Ramos (cell line): ENCODE data around the gene PDE4B.
"Not testable (repeated sequence)": the region's sequence is repeated elsewhere in the genome, so short reads cannot be mapped to it uniquely, and the experiment has no call there.

Experiments used
- in situ Hi-C: fragments of 300-500 bp; cut with MboI; formaldehyde crosslinking; loops from one replicate; pipeline ENCODE4 v1.14.3; 2022; ENCODE audit warnings: low sequenced_read_pairs; ENCODE audit not compliant: unreplicated experiment

The PDE4B gene

DNA sequence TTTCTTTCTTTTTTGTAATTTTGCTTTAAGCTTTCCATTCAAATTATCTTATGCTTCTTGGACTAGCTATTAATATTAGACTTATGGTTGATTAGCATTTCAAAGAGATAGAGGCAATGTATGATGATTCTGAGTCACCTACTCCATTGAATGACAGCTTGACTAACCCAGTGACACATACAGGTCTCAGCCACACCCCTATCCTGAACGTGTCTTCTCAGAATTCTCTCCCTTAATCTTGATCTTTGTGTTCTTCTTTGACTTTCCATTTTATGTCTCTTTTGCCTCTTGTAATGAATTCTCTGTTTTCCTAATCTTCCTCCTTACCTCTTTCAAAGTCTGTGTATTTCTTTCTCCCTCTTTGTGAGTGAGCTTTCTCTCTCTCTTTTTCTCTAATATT, 241.1 kb downstream of the PDE4B start:
- in situ Hi-C loops, result no loop called here

DNA sequence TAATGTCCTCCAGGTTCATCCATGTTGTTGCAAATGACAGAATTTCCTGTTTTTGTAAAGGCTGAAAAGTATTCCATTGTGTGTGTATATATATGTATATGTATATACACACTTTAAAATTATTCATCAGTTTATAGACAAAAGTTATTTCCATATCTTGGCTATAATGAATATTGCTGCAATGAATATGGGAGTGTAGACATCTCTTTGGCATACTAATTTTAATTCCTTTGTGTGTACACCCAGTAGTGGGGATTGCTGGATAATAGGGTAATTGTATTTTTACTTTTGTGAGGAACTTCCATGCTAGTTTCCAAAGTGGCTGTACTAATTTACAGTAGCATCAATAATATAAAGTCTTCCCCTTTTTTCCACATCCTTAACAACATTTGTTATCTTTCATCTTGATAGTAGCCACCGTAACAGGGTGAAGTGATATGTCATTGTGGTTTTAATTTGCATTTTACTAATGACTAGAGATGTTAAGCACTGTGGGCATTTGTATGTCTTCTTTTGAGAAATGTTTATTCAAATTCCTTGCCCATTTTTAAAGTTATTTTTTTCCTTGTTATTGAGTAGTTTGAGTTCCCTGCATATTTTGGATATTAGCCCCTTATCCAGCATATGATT, 243.0 kb downstream of the PDE4B start:
- in situ Hi-C loops, result no loop called here

DNA sequence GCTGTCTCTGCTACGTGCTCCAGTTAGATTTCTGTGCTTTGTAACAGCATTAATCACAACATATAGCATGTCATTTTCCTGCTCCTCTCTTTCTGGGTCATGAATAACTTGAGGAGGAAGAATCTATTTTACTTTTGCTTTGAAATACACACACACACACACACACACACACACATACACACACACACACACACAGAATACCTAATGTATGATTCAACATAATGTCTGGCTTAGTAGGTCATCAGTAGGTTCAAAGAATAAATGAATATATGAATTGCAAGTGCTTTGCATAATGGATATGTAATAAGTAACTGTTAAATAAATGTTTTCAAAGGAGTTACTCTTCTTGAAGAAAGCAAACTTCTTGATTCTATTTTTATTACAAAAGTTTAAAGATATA, 249.0 kb downstream of the PDE4B start:
- in situ Hi-C loops, result no loop called here

DNA sequence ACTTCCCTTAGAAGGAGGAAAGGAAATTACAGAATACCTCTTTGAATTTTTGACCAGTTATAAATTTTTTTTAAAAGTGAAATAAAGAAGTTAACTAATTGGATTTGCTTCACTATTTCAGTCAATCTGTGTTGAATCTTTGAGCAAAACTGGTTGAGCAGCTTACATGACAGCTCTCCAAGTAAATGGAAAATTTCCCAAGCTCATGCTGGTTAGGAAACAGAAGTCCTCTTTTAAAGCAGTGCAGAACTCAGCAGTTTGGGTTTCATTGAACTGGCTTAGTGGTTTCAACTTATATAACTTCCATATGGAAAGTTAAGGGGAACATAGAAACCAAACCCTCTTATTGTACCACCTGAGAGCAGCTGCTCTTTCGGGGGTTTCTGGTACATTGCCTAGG, 250.5 kb downstream of the PDE4B start:
- in situ Hi-C loops, result no loop called here

DNA sequence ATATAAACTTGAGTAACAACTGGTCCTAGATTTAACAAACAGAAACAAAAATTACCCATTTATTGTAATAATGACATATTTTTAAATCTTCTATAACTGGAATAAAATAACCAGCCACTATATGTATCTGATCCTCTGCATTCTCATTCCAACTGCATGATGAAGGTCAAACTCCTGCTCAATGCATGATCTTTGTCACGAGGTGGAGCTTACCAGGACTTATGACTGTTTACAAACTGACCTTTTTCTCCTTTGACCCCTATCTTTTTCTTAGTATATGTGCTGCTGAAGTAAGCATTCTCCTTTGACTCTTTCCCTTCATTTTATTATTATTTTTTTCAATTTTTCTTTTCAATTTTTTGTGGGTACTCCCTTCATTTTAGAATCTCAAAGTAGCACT, 252.2 kb downstream of the PDE4B start:
- in situ Hi-C loops, result no loop called here

DNA sequence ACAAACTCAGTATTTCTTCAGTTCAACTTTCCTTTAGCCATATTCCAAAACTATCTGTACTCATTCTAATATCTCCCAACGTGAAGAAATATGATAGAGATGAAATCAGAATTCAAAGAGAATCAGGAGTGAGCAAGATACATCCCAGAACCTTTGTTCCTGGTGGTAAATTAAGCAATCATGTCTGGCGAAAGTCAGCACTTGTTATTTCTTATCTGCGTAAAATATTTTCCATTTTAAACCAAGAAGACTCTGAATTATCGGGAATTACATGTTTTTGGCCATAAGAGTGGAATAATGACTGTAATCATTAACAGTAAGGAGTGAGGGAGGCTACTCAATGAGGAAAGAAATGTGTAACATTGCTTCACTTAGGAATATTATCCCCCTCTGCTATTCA, 253.7 kb downstream of the PDE4B start:
- in situ Hi-C loops, result no loop called here

DNA sequence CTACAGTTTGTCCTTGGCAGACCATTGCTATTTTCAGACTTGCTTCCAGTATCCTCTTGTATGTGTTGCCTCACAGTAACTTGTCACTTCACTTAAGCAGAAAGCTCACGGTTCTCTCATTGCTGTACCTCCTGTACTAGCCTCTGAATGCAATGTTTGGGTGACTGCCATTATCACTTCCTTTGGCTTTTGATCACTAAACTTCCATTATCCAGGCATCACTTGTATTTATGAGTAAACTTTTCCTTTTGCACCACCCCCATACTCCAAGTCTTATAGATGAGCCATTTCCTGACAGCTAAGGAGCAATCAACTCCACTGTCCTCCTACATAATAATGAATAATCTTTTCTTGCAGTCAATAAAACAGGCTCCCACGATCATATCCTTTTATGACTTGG, 255.3 kb downstream of the PDE4B start:
- in situ Hi-C loops, result no loop called here

DNA sequence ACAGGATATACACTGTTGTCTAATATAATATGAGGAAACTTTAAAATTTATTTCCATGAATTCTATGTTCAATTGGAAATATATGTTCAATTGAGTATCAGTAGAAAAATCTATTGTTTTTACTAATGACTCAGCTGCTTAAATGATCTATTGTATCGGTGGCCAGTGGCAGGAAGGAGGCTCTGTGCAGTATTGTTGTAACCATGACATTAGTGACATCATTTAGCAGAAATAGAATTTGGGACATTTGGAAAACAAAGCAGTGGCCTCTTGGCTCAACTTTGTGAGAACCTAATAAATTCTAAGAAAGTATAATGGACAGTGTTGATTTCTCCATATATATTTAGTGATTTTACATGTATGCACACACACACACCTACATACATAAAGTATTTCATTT, 257.4 kb downstream of the PDE4B start:
- in situ Hi-C loops, result no loop called here

DNA sequence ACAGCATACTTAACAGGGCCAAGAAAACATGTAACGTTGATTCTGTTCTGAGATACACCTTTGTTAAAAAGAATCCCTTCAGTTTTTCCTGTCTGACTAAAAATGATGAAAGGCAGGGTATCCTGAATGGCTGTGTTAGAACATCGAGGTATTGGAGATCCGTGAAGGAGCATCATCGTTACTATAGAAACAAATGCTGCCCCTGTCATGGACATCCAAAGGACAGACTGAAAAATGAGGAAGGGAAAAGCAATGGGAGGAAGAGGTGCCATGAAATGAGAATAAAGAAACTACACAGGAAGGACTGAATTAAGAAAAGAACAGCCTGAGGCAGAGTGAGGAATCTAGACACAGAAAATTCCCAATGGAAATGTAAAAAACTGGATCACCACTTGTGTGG, 257.9 kb downstream of the PDE4B start:
- in situ Hi-C loops, result no loop called here

DNA sequence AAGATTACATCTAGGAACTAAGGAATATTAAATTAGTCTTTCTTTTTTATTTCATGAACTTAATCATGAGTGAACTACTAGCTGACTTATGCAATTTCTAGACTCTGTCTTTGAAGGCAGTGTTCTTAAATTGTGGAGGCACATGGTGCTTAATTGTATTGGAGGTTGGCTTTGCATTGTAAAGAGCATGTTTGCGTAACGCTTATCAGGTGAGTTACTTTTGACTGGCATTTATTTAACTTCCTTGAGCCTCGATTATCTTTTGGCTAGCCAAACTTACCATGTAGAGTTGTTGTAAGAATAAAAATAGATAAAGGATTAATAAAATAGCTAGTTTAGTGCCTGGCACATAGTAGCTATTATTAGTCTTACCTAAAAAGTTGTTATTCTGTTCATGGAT, 262.4 kb downstream of the PDE4B start:
- in situ Hi-C loops, result no loop called here

DNA sequence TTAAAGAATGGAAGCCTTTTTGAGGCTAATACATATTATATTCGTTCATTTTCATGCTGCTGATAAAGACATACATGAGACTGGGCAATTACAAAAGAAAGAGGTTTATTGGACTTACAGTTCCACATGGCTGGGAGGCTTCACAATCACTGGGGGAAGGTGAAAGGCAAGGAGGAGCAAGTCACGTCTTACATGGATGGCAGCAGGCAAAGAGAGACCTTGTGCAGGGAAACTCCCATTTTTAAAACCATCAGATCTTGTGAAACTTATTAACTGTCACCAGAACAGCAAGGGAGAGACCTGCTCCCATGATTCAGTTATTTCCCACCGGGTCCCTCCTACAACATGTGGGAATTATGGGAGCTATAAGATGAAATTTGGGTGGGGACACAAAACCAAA, 264.8 kb downstream of the PDE4B start:
- in situ Hi-C loops, result not testable (repeated sequence)

DNA sequence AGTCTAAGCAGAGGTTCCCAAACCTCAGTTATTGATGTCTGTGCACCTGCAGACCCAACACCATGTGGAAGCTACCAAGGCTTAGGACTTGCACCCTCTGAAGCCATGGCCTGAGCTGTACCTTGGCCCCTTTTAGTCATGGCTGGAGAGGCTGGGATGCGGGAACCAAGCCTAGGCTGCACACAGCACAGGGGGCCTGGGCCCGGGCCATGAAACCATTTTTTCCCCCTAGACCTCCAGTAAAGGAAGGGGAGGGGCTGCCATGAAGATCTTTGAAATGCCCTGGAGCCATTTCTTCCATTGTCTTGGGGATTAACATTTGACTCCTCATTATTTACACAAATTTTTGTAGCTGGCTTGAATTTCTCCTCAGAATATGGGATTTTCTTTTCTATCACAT, 265.9 kb downstream of the PDE4B start:
- in situ Hi-C loops, result no loop called here

DNA sequence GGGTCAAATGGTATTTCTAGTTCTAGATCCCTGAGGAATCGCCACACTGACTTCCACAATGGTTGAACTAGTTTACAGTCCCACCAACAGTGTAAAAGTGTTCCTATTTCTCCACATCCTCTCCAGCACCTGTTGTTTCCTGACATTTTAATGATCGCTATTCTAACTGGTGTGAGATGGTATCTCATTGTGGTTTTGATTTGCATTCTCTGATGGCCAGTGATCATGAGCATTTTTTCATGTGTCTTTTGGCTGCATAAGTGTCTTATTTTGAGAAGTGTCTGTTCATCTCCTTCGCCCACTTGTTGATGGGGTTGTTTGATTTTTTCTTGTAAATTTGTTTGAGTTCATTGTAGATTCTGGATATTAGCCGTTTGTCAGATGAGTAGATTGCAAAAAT, 274.5 kb downstream of the PDE4B start:
- in situ Hi-C loops, result not testable (repeated sequence)

DNA sequence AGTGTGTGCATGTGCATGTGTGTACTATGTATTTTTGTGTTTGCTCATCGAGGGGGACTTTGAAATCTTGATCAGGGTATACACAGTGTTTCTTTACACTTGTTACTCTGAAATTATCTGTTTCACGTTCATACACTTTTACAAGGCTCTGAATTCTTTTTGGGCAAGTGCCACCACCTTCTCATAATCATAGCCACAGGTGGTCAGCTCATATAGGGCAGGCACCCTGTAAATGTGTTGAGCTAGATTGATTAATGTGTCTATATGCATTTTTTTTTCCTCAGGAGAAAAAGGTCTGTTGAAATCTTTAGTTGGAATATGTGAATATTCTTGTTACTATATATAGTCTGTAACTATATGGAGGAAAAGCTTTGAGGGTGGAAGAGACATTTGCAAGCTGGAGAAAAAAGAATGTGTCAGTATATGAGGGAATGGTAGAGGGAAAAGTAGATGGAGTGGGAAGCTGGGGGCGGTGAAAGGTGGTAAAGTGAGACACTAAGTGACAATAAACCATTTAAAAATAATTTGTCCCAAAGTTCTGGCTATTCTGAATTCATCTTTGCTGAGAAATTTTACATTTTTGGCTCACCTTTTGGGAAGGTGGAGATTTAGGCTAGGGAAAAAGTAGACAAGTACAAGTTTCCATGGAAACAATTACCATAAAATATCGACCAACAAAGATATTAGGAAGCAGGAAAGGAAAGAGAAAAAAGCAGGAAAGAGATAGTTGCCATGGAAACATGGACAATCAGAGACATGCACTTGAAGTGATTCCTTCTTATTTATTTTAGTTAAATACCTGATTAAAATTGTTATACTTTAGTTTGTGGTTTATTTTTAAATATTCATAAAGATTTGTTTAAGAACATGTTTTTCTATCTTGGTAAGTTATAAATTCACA, 277.5 kb downstream of the PDE4B start:
- in situ Hi-C loops, result no loop called here

DNA sequence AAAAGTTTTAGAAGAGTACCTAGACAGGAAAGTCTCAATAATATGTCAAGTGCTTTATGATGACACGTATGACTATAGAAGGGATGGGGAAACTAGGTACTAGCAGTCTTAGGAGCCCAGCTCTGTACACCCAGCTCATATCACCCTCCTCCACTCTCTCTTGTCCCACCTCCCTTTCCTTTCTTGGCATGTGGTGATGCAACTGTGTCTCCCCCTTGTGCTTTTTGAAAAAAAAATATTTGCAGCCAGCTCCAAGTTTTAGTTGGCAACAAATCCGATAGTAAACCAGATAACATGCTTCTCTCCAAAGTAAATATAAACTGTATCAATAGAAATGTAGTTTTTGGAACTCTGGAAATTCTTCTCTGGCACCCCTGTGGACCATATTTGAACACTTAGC, 280.7 kb downstream of the PDE4B start:
- in situ Hi-C loops, result no loop called here

DNA sequence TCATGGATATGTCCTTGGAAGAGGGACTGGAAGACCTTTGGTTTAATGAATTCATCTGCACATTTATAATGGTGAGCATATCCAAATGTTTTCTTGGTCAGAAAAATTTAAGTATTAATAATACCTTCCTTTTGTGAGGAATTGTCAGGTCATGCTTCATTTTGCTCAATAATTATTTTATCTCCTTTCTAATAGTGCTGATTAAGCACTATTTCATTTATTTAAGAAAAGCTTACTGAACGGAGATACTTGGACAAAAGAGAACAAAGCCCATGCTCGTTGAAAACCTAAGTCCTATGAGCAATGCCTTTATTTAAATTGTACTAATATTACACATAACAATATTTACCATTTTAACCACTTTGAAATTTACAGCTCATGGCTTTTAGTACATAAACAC, 281.5 kb downstream of the PDE4B start:
- in situ Hi-C loops, result no loop called here

DNA sequence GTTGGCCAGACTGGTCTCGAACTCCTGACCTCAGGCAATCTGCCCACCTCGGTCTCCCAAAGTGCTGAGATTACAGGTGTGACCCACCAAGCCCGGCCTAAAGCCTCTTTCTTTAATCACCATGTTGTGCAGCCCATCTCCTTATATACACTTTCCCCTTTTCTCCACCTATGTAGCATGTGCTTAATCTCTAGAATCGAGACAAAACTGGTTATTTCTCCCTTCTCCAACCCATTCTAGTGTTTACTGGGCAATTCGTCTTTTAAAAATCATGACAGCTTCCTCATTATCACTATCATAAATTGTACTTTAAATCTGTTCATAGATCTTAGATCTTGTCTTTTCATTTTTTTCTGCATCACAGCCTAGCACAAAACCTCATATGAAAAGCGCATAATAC, 285.7 kb downstream of the PDE4B start:
- in situ Hi-C loops, result no loop called here

DNA sequence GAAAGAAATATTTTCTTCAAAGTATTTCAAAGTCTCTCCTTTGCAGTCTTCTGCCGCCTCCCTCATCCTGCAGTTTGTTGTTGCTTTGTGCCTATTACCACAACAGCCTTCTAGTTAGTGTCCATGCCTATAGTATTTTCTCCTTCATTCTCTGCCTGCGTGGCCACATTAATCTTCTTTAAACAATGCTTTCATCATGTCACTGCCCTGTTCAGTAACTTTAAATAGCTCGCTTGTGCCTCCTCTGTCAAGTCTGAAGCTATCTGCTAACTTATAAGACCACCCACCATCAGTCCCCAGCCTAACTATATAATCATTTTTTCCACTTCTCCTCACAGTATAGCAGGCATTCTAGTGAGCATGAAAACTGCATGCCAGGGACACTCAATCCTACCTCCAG, 290.3 kb downstream of the PDE4B start:
- in situ Hi-C loops, result no loop called here

DNA sequence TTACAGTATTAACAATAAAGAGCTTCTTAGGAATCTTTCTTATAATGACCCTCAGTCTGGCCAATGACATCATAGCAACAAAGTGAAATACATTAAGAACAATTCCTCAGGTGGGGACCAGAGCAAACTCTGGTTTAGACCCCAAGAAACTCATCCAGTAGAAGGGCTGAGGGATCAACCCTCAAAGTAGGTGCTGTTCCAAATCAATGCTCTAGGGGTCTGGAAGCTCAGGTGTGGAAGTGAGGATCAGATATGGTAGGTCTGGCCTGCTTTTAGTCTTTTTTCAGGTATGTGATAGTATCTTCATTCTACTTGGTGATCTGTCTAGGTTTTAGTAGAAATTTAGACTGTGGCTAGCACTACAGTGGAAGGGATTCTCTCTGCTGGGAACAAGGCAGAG, 291.7 kb downstream of the PDE4B start:
- in situ Hi-C loops, result no loop called here

DNA sequence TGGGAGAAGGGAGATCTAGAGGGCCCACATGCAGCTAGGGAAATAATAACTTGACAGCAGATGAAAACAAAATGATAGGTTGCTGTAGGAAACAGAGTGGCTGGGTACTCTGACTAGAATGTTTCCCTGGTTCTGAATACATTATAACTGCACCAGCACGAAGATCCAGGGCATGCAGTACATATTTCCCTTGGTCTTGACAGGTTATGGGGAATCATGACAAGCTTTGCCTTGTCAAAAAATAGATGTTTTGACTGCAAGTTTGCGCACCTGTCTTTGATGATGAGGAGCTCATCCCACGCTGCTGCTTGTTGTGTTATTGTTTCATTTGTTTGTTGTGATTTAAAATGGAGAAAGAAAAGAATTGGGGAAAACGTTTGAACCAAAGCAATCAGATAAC, 292.9 kb downstream of the PDE4B start:
- in situ Hi-C loops, result no loop called here

DNA sequence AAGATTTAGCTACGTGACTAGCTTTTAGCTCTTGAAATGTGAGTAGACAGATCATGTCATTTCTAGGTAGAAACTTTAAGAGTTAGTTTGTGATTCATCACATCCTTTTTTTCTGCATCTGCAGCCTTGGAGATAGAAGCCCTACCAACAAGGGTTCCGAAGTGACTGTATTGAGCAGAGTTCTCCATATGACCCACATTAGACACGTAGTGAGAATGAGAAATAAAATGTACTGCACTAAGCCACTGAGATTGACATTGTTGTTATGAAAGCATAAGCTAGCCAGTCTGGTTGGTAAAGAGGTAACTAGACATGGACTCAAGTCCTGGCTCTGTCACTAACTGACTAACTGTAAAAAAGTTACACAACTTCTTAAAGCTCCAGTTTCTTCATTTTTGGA, 296.1 kb downstream of the PDE4B start:
- in situ Hi-C loops, result no loop called here

DNA sequence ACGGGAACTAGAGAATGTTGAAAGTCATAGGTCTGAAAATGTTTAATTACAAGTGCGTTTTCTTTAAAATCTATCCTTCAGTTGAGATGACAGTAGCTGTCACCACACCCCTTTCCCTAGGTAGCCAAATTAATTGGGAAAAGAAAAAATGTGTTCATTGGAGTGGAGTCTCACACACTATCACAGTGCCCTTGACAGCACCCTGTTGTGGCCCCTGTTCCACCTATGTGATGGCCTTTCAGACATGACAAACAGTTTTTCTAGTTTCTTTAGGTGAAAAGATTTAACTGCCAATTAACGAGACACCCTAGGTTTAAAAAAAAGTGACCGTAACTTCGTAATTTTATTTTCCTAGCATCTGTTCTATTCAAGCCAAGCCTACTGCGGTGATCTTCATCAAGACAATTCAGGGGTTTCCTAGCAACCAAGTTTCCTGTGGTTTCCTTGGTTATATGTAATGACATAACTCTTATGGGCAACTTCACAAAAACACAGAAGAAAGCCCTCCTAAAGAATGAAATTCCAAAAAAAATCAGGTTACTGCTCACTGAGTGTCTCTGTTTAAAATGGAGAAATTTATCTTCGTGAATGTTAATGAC, 298.3 kb downstream of the PDE4B start:
- in situ Hi-C loops, result no loop called here
